GM18951 (cell line): ENCODE data around the gene NABP1.

Source experiments
- POLR2A ChIP-seq: IDR thresholded peaks from 4 replicates; pipeline ENCODE4 v1.6.1; 2011; ENCODE audit warnings: mild to moderate bottlenecking; ENCODE audit not compliant: insufficient read length, insufficient read depth; ENCODE audit errors: extremely low read depth
- in situ Hi-C: fragments of 300-500 bp; cut with MboI; formaldehyde crosslinking; loops from one replicate; pipeline ENCODE4 v1.12.0; 2022; ENCODE audit warnings: low sequenced_read_pairs, mixed read lengths, inconsistent platforms; ENCODE audit not compliant: unreplicated experiment

The NABP1 gene

DNA sequence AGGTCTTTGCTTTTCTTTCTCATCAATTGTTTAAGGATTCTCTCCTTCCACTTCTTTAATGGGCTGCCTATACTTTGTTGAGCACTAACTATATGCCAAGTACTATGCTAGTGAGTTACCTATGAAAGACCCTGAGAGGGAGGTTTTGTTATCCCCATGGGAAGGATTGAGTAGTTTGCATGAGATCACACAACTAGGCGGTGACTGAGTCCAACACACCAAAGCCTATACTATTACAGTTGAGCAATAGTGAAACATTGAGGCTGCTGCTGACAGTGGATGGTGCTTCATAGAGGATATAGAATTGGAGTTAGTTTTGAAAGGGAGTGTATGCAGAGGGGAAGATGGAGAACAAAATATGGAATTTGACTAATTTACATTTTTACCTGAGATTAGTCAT lies 15.8 kb downstream of the NABP1 start:
- no peak for TF ChIP-seq POLR2A

DNA sequence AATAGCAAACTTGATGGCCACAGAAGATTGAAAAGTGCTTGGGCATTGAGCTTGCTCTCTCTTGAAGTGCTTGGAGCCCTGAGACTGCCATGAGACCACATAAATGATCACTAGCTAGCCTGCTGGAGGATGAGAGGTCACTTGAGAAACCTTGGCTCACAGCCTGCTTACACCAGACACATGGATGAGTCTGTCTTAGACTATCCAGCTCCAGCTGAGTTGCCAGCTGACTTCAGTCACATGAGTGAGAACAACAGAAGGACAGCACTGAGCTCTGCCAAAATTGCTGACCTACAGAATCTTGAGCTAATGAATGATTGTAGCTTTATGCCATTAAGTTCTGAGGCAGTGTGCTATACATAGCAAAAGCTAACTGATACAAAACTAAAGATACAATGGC lies 18.1 kb downstream of the NABP1 start:
- TF ChIP-seq POLR2A, result no peak
- in situ Hi-C loops, result no loop called here

More for the DNA sequence above, 15.8 kb downstream of the NABP1 start:
- in situ Hi-C loops, result loop anchor here (5.0 kb wide), 1 partner anchor 126 kb away; no protein-coding TSS in a partner anchor

DNA sequence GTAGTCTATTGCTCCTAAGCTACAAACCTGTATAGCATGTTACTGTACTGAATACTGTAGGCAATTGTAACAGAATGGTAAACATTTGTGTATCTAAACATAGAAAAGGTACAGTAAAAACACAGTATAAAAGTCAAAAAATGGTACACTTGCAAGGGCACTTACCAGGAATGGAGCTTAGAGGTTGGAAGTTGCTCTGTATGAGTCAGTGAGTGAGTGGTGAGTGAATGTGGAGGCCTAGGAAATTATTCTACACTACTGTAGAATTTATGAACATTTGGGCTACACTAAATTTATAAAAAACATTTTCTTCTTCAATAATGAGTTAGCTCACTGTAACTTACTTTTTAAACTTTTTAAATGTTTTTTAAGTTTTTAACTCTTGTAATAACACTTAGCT lies 19.0 kb downstream of the NABP1 start:
- TF ChIP-seq POLR2A, result no peak
- in situ Hi-C loops, result no loop called here

DNA sequence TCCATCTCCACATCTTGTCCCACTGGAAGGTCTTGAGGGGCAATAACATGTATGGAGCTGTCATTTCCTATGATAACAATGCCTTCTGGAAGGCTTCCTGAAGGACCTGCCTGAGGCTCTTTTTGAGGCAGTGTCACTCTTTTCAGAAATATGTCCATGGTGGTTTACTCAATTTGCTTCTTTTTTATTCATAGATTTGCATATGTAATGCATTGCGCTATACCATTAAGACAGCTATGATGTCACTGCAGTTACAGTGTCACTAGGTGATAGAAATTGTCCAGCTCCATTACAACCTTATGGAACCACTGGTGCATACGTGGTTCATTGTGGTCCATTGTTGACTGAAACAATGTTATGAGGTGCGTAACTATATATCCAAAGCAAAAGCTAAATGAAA lies 19.9 kb downstream of the NABP1 start:
- in situ Hi-C loops, result no loop called here
- no peak for TF ChIP-seq POLR2A

DNA sequence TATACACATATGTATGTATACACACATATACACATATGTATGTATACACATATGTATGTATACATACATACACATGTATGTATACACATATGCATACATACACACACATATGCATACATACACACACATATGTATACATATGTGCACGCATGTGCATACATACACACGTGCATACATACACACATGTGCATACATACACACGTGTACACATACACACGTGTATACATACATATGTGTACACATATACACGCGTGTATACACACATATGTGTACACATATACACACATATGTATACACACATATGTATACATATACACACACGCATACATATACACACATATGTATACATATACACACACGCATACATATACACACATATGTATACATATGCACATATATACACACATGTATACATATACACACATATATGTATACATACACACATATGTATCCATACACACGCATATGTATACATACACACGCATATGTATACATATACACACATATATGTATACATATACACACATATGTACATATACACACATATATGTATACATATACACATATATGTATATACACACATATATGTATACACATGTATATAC lies 21.5 kb downstream of the NABP1 start:
- no peak for TF ChIP-seq POLR2A
- in situ Hi-C loops, result no loop called here

DNA sequence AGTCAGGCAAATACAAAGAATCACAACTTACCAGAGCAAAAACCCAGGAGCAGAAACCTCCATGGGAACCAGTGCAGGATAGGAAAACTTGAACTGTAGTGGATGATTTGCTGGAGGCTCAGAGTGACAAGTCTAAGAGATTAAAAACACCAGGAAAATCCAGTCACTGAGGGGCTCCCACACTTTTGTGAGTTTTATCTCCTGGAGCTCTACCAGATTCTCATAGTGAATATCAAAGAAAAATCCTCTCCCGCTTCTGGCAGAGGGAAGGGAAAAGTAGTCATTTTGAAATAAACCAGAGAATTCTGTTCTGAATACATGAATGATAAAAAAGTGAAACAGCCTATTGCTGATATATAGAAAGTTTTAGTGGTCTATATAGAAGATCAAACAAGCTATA lies 23.1 kb downstream of the NABP1 start:
- in situ Hi-C loops, result no loop called here
- no peak for TF ChIP-seq POLR2A

DNA sequence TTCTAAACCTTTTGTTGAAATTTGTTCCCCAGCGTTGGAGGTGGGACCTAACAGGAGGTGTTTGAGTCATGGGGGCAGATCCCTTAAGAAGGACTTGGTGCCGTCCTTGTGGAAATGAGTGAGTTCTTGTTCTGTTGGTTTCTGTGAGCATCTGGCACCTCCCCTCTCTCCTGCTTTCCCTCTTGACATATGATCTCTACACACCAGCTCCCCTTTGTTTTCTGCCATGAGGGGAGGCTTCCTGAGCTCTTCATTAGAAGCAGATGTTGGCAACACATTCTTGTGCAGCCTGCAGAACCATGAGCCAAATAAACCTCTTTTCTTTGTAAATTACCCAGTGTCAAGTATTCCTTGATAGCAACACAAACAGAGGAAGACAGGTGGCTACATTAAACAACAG lies 23.8 kb downstream of the NABP1 start:
- in situ Hi-C loops, result no loop called here
- no peak for TF ChIP-seq POLR2A

DNA sequence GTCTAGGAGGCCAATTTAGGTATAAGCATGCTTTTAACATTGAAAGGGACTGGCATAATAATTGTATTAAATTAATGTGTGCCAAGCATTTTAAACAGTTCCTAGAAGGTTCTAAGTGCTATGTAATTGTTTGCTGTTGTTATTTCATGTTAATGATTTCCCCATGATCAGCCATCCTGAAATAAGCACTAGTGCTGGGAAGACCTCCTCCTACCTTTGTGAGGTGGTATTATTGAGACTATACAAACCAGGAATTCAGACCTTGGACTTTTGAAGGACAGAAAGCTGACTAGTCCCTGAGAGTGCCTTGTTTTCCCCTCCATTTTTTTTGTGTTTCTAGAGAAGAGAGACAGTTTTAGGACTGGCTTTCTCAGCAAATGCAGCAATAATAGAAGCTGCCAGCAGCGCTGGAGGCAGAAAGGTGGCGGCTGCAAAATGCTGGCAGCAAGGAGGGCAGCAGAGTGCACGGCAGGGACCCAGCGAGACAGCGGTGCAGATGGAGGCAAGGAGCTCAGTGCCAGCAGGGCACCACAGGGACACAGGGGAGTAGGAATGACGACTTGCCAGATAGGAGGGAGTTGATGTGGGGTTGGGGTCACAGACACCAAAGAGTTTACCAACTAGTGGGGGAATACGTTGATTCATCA lies 25.3 kb downstream of the NABP1 start:
- no peak for TF ChIP-seq POLR2A
- in situ Hi-C loops, result no loop called here

DNA sequence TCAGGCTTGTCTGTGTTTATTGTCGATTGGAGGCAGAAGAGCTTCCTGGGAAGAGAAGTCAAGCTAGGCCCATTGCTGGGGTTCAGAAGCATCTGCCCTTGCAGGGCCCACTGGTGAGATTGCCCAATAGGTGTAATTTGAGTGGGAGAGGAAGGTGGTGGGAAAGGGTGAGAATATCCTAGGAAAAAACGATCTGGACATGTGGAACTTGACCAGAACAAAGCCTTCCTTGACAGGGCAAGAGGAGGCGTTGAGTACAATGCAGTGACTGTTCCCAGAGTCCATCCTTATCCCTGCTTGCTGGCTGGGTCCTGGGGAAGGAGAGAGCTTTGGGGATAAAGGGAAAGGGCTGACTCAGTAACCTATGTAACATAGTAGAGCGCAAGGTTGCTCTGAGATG lies 27.1 kb downstream of the NABP1 start:
- in situ Hi-C loops, result no loop called here
- TF ChIP-seq POLR2A, result no peak

DNA sequence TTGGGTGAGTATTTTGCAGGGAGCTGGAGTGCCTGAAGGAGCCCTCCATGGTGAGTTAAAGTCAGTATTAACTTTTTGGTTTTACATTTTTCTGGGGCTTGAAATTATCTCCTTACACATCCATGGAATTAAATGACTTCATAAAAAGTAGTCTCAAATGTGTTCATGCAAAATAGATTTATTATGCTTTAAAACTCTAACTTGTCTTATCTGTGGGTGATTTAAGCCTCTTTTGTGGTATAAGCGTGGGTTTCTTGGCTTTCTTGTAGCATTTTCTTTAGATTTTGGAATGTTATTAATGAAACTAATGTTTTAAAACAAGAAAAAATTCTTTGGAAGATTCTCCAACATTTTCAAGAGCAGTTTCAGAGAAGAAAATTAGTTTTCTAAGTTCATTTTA lies 27.8 kb downstream of the NABP1 start:
- in situ Hi-C loops, result no loop called here
- TF ChIP-seq POLR2A, result no peak

DNA sequence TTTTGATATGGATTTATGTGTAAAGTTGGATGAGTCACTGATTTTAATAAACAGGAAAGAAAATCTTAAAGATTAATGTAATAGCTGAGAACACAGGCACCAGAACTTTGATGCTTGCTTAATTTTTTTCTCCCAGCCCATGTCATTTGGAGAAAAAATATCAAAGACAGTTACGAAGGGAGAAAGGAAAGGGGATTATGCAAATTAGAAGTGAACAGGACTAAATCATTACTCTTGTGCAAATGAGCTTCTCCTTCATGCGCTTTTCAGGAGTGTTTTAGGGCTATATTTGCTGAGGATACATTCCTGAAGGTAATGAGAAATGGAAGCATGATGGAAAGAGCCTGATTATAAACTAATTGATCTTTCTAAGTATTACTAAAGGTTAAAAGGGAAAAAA lies 28.9 kb downstream of the NABP1 start:
- in situ Hi-C loops, result no loop called here
- TF ChIP-seq POLR2A, result no peak

DNA sequence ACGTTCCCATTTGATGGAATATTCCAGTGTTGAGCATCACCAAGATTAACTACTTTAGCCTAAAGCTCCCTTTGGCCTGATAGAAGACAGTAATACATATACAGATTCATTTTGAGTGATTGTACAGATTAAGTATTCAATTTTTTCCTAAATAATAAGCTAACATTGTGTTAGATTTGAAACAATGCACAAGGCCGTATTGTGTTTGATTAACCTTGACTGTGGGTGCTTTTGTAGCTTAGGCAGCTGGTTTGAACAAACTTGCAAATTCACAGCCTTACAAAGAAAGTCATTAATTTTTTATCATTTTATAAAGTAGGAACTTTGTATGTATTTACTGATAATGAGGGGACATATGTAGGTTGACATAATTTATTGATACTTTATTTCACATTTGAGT lies 29.6 kb downstream of the NABP1 start:
- in situ Hi-C loops, result no loop called here
- TF ChIP-seq POLR2A, result no peak

DNA sequence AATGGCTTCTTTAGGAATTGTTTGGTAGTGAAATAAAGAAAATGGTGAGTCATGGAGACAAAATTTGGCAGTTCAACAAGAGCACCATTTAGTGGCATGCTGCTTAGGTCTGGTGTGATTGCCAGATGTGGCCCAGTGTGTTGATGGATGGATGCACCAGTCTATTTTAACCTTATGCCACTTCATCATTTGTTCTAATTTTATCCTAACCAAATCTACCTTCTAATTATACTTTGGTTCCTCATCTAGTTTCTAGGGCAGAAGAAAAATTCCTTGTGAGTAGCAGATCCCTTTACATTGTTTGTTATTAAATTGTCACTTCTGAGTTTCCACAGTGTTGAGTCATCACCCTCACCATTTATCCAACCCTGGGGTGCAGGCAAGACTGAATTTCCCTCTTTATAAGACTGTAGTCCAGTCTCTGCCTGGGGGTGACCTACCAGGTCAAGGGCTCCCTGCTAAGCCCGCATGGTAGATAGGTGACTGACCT lies 32.5 kb downstream of the NABP1 start:
- TF ChIP-seq POLR2A, result no peak
- in situ Hi-C loops, result no loop called here

DNA sequence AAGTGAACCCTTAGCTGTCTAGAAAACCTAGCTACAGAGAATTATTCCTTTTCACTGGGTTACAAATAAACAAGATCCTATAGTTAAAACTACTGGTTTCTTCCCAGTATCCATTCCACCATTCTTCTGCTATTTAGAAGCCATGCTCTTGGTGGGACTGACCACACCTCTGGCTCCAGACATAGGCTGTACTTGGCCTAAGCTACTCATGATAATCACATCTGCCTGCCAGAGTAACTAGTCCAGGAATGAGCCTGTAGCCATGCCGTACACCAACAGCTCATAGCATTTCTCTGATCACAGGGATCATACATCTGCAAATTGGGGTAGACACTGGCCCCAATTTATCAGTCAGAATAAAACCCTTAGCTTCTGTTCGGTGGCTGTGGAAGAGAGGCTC lies 33.7 kb downstream of the NABP1 start:
- TF ChIP-seq POLR2A, result no peak
- in situ Hi-C loops, result no loop called here
